ENCODE results near the gene USP40. TPM values are rescaled to one million over a fixed set of nuclear protein-coding genes. Genes with fewer than 3 reads are reported as not detected.

USP40 gene
- total RNA-seq, 2 experiments from 2014 or later = 0.51 to 1.7 TPM

GRCh38 chr2:233495503-233496496 is 70.8 kb downstream of the USP40 start:
- Histone ChIP-seq H3K4me1 (ENCODE audit: insufficient read depth, low read length, poor library complexity, severe bottlenecking) (peaks cover 7% of the 10 kb centered on the region), H3K79me2 (ENCODE audit: insufficient read depth, low read depth, low read length) (no peaks in the 10 kb centered on the region), H4K20me1 (ENCODE audit: insufficient read depth, low read length) (no peaks in the 10 kb centered on the region), H3K4me2 (ENCODE audit: low read length) (no peak overlapping the region), H3K9me2 (ENCODE audit: insufficient read depth, low read length) (no peaks in the 10 kb centered on the region), H3K4me3 (ENCODE audit: low read depth, low read length, poor library complexity, severe bottlenecking) (no peak overlapping the region), H3K27ac (ENCODE audit: low read depth, low read length, poor library complexity, severe bottlenecking) (no peak overlapping the region), H3K9me3 (ENCODE audit: low read length) (no peaks in the 10 kb centered on the region), H2AFZ (ENCODE audit: low read length) (no peak overlapping the region), H3K36me3 (ENCODE audit: insufficient read depth, low read length) (no peaks in the 10 kb centered on the region)
- intact Hi-C loops (cut with micrococcal nuclease; ENCODE audit: unreplicated experiment) = no loop called here
- CTCF ChIA-PET (ENCODE audit: unreplicated experiment) = no interaction called here
- BruUV-seq (replicated peaks) = no TSS peak
- no peak for DNase-seq (ENCODE audit: low spot score)
- TF ChIP-seq EZH2phosphoT487 (IDR thresholded peaks at IDR 0.05; ENCODE audit: borderline replicate concordance, low read depth, low read length) (no peak), CTCF (conservative IDR thresholded peaks at IDR 0.05; ENCODE audit: low read length) (no peak)
- POLR2A ChIA-PET = interaction anchor here (0.7 to 1.2 kb wide), 3 partner anchors 16 to 29 kb away, joined by 3 to 4 read pairs (median 3); no protein-coding TSS in a partner anchor

- peaks cover 3% of the 10 kb centered on the region for H3K4me1 ChIP-seq (ENCODE audit: insufficient read depth, low read length, poor library complexity, severe bottlenecking)
- no peaks in the 10 kb centered on the region for H4K20me1 ChIP-seq (ENCODE audit: insufficient read depth, low read length)
- no peaks in the 10 kb centered on the region for H3K79me2 ChIP-seq (ENCODE audit: insufficient read depth, low read depth, low read length)
- intact Hi-C loops (cut with micrococcal nuclease; ENCODE audit: unreplicated experiment) = no loop called here
- no peak for TF ChIP-seq CTCF (conservative IDR thresholded peaks at IDR 0.05; ENCODE audit: low read length)
- CTCF ChIA-PET (ENCODE audit: unreplicated experiment) = interaction anchor here (0.6 kb wide), 1 partner anchor 1818 kb away, joined by 3 read pairs; no protein-coding TSS in a partner anchor
- no peak overlapping the region for H3K4me2 ChIP-seq (ENCODE audit: low read length)
- no peak overlapping the region for H3K4me3 ChIP-seq (ENCODE audit: low read depth, low read length, poor library complexity, severe bottlenecking)
- no peaks in the 10 kb centered on the region for H3K36me3 ChIP-seq (ENCODE audit: insufficient read depth, low read length)
- H3K27ac ChIP-seq (ENCODE audit: low read depth, low read length, poor library complexity, severe bottlenecking) = no peak overlapping the region
- H2AFZ ChIP-seq (ENCODE audit: low read length) = no peak overlapping the region
- DNase-seq (ENCODE audit: low spot score) = no peak
- POLR2A ChIA-PET = no interaction called here
- no peaks in the 10 kb centered on the region for H3K9me3 ChIP-seq (ENCODE audit: low read length)
- BruUV-seq (replicated peaks) = no TSS peak
- H3K9me2 ChIP-seq (ENCODE audit: insufficient read depth, low read length) = no peaks in the 10 kb centered on the region
Measured at GRCh38 chr2:233492751-233493150, 73.8 kb downstream of the USP40 start.

- BruUV-seq (replicated peaks) = no TSS peak
- H3K79me2 ChIP-seq (ENCODE audit: insufficient read depth, low read depth, low read length) = no peaks in the 10 kb centered on the region
- ChIA-PET CTCF (ENCODE audit: unreplicated experiment) (interaction anchor here (0.6 kb wide), 1 partner anchor 1817 kb away, joined by 3 read pairs; no protein-coding TSS in a partner anchor), POLR2A (interaction anchor here (0.6 to 0.7 kb wide), 2 partner anchors 20 to 92 kb away, joined by 3 to 5 read pairs; no protein-coding TSS in a partner anchor)
- intact Hi-C loops (cut with micrococcal nuclease; ENCODE audit: unreplicated experiment) = no loop called here
- no peak overlapping the region for H3K27ac ChIP-seq (ENCODE audit: low read depth, low read length, poor library complexity, severe bottlenecking)
- H2AFZ ChIP-seq (ENCODE audit: low read length) = no peak overlapping the region
- no peaks in the 10 kb centered on the region for H3K9me2 ChIP-seq (ENCODE audit: insufficient read depth, low read length)
- no peak overlapping the region for H3K4me3 ChIP-seq (ENCODE audit: low read depth, low read length, poor library complexity, severe bottlenecking)
- H4K20me1 ChIP-seq (ENCODE audit: insufficient read depth, low read length) = no peaks in the 10 kb centered on the region
- no peak overlapping the region for H3K4me2 ChIP-seq (ENCODE audit: low read length)
- no peaks in the 10 kb centered on the region for H3K9me3 ChIP-seq (ENCODE audit: low read length)
- DNase-seq (ENCODE audit: low spot score) = no peak
- no peaks in the 10 kb centered on the region for H3K36me3 ChIP-seq (ENCODE audit: insufficient read depth, low read length)
- H3K4me1 ChIP-seq (ENCODE audit: insufficient read depth, low read length, poor library complexity, severe bottlenecking) = no peaks in the 10 kb centered on the region
- TF ChIP-seq EZH2phosphoT487 (IDR thresholded peaks at IDR 0.05; ENCODE audit: borderline replicate concordance, low read depth, low read length) (no peak), CTCF (conservative IDR thresholded peaks at IDR 0.05; ENCODE audit: low read length) (no peak)
Measured at GRCh38 chr2:233492078-233492477, 74.5 kb downstream of the USP40 start.
